ENCODE measurements around the gene TFAP2A.

TFAP2A gene

GRCh38 chr6:10399451-10399850 lies 15.4 kb downstream of the TFAP2A start:
- DNase-seq (ENCODE audit: low read depth in 2 of 2): no peak

- no peak for DNase-seq (ENCODE audit: low read depth in 2 of 2)
Observed at GRCh38 chr6:10398446-10399218, 16.2 kb downstream of the TFAP2A start.

DNA sequence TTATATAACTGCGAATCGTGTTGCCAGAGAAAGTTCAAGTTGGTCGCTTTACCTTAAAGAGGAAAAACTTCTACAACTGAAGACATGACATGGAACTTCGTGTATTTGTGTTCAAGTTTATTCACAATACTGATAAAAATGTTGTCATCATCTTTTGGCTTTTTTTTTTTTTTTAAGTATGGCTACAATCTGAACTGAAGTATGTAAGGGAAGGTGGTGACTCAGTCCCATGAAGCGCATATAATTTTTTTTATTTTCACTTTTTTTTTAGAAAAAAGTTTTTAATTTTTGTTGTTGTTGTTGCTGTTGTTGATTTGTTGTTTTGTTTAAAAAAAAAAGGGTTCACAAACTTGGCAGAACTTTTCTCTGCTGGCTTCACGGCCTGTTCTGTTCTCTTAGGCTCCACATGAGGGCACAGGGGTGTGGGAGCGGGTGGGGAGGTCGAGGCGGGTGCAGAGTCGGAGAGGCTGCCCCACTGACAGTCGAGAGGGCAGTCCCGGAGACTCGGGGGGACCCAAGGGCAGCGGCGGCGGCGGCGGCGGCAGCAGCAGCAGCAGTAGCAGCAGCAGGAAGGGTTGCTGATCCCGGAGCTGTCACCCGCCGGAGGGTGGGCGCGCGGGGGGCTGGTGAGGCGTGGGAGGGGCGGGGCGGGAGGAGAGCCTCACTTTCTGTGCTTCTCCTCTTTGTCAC lies 17.0 kb downstream of the TFAP2A start:
- DNase-seq (ENCODE audit: low read depth in 2 of 2): no peak

DNA sequence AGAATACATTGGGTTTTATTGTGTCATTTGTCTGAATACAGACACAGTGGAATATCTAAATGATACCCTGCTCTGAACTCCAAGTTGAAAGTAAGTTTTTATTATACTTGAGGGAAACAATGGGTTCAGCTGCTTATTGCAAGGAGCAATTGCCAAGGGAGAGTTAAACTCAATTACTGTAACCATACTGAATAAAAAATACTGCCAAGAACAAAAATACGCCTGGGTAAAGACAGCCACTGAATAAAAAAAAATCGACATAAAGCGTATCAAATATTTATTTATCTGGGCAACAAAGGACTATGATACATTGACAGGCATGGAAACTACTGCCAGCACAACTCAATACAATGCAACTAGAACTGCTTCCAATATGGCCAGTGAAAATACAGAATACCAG lies 18.1 kb downstream of the TFAP2A start:
- DNase-seq (ENCODE audit: low read depth in 2 of 2): no peak

GRCh38 chr6:10395704-10396546 lies 18.9 kb downstream of the TFAP2A start:
- DNase-seq (ENCODE audit: low read depth in 2 of 2): no peak

GRCh38 chr6:10395171-10395703 lies 19.6 kb downstream of the TFAP2A start:
- no peak for DNase-seq (ENCODE audit: low read depth in 2 of 2)

- no peak for DNase-seq (ENCODE audit: low read depth in 2 of 2)
Observed at GRCh38 chr6:10393544-10394225, 21.2 kb downstream of the TFAP2A start.

DNA sequence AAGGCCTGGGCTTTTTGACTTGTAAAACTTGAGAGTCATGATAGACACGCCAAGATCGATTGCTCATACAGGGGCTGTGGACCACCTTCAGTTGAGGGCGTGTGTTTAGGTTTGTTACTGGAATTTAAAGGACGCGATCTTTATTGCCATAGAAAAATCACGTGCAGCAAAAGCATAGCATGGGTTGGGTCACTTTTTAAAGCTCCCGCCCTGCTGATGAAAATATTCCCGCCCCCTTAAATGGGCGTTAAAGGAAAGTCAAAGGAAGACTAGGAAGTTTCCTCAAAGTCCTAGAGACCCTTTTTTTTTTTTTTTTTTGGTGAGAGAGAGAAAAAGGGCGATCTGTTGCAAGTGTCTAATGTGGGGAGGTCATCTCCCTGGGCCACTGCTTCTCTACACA lies 23.1 kb downstream of the TFAP2A start:
- no peak for DNase-seq (ENCODE audit: low read depth in 2 of 2)

- no peak for DNase-seq (ENCODE audit: low read depth in 2 of 2)
Observed at GRCh38 chr6:10391299-10391630, 23.6 kb downstream of the TFAP2A start.

GRCh38 chr6:10390495-10391298 lies 24.2 kb downstream of the TFAP2A start:
- DNase-seq (ENCODE audit: low read depth in 2 of 2): no peak

DNA sequence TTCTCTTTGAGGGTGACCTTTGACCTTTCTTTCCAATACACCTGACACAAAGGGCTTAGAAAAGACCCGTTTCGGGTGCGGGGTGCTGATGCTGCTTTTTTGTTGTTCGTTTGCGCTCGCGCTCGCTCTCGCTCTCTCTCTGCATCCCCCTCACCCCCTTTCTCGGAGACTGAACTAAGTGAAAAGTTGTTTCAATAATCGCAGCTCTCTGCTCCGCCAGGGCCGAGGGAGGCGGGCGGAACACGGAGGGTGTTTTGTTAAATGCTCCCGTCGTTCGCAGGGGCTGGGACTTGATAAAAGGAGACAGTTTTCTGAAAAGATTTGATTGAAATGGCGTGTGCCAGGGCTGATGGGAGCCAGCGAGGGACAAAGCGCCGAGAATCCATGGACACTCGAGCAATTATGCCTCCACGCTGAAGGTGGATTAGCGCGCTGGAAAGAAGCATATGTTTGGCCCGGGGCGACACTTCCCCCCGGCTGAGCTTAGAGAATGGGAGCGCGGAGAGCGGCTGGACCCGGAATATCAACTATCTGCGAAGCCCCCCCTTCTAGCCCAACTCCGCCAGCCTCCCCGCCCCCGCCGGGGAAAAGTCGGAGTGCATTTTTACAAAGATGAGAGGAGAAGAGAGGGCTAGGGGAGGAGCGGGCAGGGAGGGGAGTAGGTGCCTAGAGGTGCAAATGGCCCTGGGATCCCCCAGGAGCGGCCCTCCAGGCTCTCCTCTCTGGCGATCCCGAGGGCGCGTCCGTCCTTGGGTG lies 25.0 kb downstream of the TFAP2A start:
- DNase-seq (ENCODE audit: low read depth in 2 of 2): no peak

DNA sequence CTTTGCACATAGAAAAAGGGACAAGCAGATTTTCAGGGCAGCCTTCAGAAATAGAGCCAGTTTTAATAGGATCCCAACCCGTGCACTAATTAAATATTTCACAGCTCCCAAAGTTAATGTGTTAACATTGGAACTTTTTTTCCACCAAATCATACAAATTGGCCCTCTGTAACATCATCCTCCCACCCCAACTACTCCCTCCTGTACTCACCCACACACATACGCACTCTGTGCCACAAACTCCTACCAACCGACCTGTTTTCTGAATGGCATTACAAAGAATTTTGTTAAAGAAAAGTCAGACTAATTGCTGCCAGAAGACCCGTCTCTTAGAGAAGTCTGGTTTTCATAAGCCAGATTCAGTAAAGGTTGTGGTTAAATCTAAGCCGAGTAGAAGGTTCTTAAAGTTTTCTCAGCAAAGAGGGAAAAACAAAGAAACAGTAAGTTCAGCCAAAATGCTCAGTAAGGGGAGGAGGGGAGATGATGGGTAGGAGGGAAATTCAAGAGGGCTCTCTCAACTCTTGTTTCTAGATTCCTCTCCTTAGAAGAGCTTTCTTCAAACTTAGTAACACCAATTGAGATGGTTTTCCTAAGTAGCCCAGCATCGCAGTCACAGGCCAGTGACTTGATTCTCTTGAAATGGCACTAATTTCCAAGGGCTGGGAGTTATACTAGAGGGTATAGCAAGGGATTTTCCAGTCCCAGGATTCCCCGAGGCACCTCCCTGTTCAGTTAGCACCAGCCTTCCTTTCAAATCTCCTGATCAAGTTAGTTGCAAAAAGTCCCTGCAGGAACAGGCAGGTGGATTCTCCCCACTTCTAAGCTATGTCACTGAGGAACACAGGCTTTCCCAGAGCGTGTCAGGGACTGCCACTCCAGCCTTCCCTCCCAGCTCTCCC lies 27.9 kb downstream of the TFAP2A start:
- DNase-seq (ENCODE audit: low read depth in 2 of 2): no peak

DNA sequence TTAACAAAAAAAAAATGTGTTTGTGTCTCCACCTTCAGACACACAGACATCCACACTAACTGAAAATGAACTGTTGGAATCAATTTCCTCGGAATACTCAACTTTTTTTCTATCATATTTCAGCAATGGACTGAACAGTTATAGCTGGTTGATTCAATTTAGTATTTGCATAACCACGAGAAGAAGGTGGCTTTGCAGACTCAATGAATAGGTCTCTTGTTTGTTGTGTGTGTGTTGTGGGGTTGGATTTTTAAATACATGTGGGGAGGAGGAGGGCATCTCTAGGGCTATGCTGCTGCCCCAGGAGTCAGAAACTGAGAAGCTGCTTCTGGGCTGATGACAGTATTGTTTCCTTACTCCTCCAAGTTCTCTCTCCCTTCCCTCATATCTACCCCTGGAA lies 28.7 kb downstream of the TFAP2A start:
- DNase-seq (ENCODE audit: low read depth in 2 of 2): no peak

DNA sequence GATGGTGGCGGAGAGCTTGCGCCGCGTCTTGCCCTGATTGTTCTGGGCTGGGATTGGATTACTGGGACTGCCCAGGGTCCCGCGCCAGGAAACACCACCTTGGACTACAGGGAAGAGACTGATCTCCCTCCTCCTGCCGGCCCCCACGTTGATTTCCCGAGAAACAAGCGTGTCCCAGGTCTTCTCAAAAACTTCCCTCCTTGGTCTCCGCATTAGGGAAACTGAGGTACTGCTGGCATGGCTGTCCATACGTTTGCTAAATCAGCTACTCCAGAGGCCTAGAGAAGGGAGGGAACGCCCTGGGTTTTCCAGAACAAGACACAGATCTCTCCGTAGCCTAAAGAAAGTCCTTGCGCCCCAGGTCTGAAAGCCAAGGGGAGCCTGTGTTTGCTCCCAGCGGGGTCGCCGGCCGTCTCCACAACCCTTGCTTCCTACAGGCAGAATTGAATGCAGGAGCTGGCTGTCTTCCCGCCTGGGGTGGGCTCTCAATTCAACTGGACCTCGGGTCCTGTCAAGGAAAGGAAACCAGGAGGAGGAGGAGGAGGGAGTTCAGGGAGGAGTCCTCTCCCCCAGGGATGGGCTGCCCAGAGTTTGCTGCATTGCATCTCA lies 29.2 kb downstream of the TFAP2A start:
- DNase-seq (ENCODE audit: low read depth in 2 of 2): no peak

GRCh38 chr6:10384610-10385523 lies 30.0 kb downstream of the TFAP2A start:
- DNase-seq (ENCODE audit: low read depth in 2 of 2): no peak

- DNase-seq (ENCODE audit: low read depth in 2 of 2): no peak
Observed at GRCh38 chr6:10384091-10384609, 30.7 kb downstream of the TFAP2A start.

- DNase-seq (ENCODE audit: low read depth in 2 of 2): no peak
Observed at GRCh38 chr6:10383331-10384090, 31.4 kb downstream of the TFAP2A start.

Measured in stimulated activated CD4-positive, alpha-beta T cell treated with anti-CD3 and anti-CD28 coated beads, Interleukin-1b, Interleukin-23, amount 100 ng/mL, for 4 hours (primary cell).